HTERT RPE-1 (cell line): ENCODE data around the gene BCAS2.

ENCODE experiments used
- in situ Hi-C: fragments of 300-500 bp; cut with MboI; formaldehyde crosslinking; loops from 4 replicates; pipeline ENCODE4 v1.14.3; 2020; ENCODE audit warnings: low sequenced_read_pairs

The BCAS2 gene

GRCh38 chr1:114559356-114559755 is 22.1 kb downstream of the BCAS2 start:
- in situ Hi-C loops: no loop called here

GRCh38 chr1:114558544-114558943 is 22.9 kb downstream of the BCAS2 start:
- in situ Hi-C loops: no loop called here

GRCh38 chr1:114554577-114554976 is 26.8 kb downstream of the BCAS2 start:
- in situ Hi-C loops: no loop called here

DNA sequence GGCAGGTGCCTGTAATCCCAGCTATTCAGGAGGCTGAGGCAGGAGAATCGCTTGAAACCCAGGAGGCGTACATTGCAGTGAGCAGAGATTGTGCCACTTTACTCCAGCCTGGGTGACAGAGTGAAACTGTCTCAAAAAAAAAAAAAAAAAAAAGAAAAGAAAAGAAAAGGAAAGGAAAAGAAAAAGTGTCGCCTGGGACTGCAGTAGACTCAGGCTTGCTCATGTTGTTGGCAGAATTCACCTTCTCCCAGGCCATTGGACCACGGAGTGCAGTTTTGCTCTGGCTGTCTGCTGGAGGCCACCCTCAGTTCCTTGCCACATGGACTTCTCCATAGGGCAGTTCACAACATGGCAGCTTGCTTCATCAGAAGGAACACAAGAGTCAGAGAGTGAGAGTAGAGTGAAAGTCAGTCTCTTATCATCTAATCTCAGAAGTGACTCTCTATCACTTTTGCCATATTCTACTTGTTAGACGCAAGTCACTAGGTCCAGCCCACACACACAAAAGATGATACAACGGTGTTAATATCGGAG is 29.2 kb downstream of the BCAS2 start:
- in situ Hi-C loops: no loop called here

- in situ Hi-C loops: no loop called here
Measured at GRCh38 chr1:114551400-114551799, 30.0 kb downstream of the BCAS2 start.

- in situ Hi-C loops: no loop called here
Measured at GRCh38 chr1:114550336-114550735, 31.1 kb downstream of the BCAS2 start.

DNA sequence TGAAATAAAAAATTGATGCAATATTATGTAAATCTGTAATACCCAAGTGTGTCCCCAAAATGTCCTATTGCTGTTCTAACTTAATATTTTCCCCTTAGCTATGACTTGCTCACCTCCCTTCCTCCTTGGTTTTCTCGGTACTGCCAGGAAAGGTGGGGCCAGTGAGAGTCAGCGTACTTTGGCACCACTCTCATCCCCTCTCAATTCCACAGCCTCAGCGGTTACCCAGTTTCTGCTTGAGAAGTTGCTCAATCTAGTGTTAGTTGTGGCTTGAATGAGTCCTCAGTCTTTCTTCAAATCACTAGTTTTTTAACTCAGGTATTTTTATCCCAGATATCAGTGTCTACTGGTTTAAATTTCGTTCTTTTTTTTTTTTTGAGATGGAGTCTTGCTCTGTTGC is 32.3 kb downstream of the BCAS2 start:
- in situ Hi-C loops: no loop called here

DNA sequence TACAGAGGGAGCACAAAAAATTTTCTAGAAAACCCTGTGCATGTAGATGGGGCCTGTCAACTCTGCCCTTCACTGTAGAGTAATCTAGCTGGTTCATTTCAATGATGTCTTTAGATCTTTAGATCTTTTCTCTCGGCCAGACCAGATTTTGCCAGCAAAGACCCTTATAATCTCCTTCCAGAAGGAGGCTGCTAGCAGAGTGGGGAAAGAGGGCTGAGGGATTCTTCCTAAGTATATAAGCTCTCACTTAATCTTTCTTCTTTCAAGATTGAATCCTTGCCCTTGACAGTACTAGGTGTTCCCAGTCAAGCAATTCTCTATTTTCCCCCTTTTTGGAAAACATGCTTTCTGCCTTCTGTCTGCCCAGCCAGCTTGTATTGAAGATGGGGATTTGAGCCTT is 34.3 kb downstream of the BCAS2 start:
- in situ Hi-C loops: no loop called here

DNA sequence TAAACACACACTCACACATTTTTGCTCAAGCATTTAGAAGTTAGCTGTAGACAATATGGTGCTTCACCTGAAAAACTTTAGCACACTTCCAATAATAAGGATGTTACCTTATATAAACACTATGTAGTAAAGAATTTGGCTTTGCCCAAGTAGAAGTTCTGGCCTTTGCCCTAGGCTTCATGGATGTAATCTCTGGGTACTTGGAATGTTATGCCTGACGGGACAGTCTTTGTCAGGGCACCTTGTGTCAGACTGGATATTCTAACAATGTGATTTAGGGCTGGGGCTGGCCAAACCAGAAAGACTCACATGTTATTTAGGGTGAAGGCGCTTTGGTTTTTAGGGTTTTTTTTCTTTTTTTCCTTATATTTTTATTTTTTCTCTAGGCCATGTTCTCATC is 35.6 kb downstream of the BCAS2 start:
- in situ Hi-C loops: no loop called here

DNA sequence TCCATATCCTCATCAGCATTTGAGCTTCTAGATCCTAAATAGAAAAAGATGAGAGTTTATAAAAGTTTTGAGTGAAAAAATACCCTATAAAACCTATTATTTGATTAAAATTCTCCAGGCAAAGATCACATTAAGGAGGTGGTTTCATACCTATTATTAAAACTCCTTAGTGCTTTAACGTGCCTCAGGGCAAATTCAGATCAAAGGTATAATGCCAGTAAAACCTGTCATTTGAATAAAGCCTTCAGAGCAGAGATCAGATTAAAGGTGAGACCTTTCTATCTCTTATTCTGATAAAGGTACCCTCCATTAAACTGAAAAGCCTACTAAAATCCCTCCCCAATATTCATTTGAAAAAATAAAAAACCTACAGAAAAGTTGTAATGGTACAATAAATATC is 36.1 kb downstream of the BCAS2 start:
- in situ Hi-C loops: no loop called here

DNA sequence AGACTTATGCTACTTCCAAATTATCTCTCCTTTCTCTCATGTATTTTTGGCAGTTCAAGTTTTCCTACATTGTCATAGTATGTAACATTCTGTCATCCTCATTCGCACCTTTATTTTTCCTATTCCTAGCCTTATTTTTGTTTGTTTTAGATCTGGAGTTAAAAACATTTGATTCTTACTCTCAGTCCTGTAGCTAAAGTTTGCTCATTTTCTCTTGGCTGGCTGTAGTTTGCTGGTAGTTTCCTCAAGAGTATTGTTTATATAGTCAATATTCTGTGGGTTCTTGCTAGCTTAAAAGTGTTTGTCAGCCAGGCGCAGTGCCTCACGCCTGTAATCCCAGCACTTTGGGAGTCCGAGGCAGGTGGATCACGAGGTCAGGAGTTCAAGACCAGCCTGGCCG is 40.6 kb downstream of the BCAS2 start:
- in situ Hi-C loops: no loop called here

DNA sequence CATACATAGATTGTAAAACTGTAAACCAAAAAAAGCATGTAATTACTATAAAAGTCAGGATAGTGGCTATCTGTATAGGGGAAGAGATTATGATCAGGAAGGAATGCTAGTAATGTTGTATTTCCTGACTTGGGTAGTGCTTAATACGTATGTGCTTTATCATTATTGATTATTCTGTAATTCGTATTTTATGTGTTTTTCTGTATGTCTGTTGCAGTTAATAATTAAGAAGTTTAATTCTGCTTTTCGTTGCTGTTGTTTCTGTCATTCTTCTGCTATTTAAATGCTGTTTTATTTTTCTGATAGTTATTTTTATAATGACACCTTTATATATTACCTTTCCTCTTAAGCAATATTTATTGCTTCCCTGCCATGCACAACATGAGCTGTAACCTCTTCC is 41.1 kb downstream of the BCAS2 start:
- in situ Hi-C loops: no loop called here

- in situ Hi-C loops: no loop called here
Measured at GRCh38 chr1:114536043-114536442, 45.4 kb downstream of the BCAS2 start.

GRCh38 chr1:114535401-114535800 is 46.0 kb downstream of the BCAS2 start:
- in situ Hi-C loops: no loop called here

DNA sequence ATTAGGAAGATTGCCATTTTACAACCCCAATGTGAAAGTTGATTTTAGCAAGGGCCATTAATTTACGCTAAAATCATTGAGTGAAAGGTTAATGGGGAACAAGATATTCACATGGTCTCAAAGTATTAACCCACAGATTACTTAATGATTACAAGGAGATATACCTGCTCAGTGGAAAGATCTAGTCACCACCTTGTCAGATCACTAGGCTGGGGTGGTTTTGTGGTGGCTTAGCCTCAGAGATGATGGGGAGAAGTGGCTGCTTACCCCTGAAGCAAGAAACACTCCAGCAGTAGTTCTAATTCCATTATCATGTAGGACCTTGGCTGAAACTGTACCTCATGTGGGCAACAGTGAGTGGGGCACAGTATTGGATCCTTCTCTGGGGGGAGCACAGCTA is 50.3 kb downstream of the BCAS2 start:
- in situ Hi-C loops: no loop called here

GRCh38 chr1:114530224-114530623 is 51.2 kb downstream of the BCAS2 start:
- in situ Hi-C loops: no loop called here

DNA sequence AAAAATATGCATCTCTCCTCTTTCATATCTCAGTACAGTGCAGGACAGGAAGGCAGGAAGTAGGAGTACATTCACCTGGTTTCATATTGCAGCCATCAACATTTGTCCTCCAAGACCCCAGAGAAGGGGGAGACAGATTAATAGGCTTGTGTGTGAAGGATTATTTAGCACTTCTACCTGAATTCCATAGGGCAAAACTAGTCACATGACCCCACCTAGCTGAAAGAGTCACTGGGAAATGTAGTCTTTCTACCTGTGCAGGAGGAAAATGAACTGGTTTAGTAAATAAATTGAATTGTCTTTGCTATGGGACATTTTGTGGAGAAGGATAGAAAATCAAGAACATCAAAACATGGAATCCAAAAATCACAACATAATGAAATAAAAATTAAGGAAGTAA is 56.5 kb downstream of the BCAS2 start:
- in situ Hi-C loops: no loop called here

- in situ Hi-C loops: no loop called here
Measured at GRCh38 chr1:114522264-114522575, 59.2 kb downstream of the BCAS2 start.

DNA sequence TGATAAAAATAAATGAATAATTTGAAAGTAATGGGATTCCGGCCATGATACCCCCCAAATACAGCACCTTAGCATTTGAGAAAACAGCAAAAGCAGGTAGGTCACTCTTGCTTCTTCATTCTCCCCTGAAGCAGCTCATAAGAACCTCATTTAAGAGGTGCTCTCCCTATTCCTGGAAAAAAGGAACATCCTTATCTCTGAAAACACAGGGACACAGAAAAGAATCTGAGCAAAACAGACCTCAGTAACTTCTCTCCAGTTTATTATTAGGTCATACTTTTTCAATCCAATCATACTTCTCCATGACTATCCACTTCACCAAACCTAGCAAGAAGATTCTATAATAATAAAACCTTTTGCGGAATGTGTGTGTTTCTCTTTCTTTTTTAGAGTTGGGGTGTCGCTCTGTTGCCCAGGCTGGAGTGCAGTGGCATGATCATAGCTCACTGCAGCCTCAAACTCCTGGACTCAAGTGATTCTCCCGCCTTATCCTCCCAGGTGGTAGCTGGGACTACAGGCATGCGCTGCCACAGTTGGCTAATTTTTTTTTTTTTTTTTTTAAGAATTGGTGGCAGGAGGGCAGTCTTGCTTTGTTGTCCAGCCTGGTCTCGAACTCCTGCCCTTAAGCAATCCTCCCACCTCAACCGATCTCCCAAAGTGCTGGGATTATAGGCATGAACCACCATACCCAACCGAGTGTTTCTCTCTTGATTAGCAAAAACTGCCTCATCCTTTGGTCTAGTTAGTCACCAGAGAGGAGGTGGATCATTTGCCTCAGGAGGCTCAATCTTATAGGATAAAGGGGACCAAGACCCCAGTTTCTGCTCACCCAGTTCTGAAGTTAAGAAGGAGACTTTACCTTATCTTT is 59.8 kb downstream of the BCAS2 start:
- in situ Hi-C loops: no loop called here
